SK-N-SH treated with all-trans-retinoic acid at 6 μM for 48 hours (cell line): ENCODE data around the gene ATP4B.
"Not testable (repeated sequence)": the region's sequence is repeated elsewhere in the genome, so short reads cannot be mapped to it uniquely, and the experiment has no call there.

Experiments used
- ATAC-seq: fragments of 200-7000 bp; cut with Tn5 transposase; 3 replicates; pipeline ENCODE4 v1.9.1; 2020; ENCODE audit warnings: mild to moderate bottlenecking, moderate library complexity
- ARNTL ChIP-seq: fragments of 450-650 bp; formaldehyde crosslinking; IDR thresholded peaks from 2 replicates; pipeline ENCODE4 v1.5.0; 2020; ENCODE audit warnings: low read depth, mild to moderate bottlenecking, moderate library complexity, borderline replicate concordance
- CSDC2 ChIP-seq: fragments of 250-450 bp; sonication (Bioruptor Pico); IDR thresholded peaks from 2 replicates; pipeline ENCODE4 v1.5.0; 2020; ENCODE audit warnings: mild to moderate bottlenecking, moderate library complexity
- ESRRG ChIP-seq: fragments of 250-450 bp; sonication (Bioruptor Pico); IDR thresholded peaks from 2 replicates; pipeline ENCODE4 v1.6.1; 2021; ENCODE audit warnings: mild to moderate bottlenecking
- GLIS3 ChIP-seq: fragments of 250-450 bp; sonication (Bioruptor Pico); IDR thresholded peaks from 2 replicates; pipeline ENCODE4 v1.5.0; 2020; ENCODE audit warnings: mild to moderate bottlenecking, moderate library complexity
- OSR1 ChIP-seq: fragments of 250-450 bp; sonication (Bioruptor Pico); IDR thresholded peaks from 2 replicates; pipeline ENCODE4 v1.8.0; 2022; ENCODE audit warnings: moderate library complexity, mild to moderate bottlenecking, inconsistent platforms
- PPARA ChIP-seq: fragments of 250-450 bp; sonication (Bioruptor Pico); IDR thresholded peaks from 2 replicates; pipeline ENCODE4 v1.5.0; 2020; ENCODE audit warnings: mild to moderate bottlenecking, borderline replicate concordance
- RARB ChIP-seq: fragments of 250-450 bp; sonication (Bioruptor Pico); IDR thresholded peaks from 2 replicates; pipeline ENCODE4 v1.8.0; 2021; ENCODE audit warnings: mild to moderate bottlenecking, moderate library complexity
- SNAI2 ChIP-seq: fragments of 250-450 bp; sonication (Bioruptor Pico); IDR thresholded peaks from 2 replicates; pipeline ENCODE4 v1.5.0; 2020; ENCODE audit warnings: mild to moderate bottlenecking, moderate library complexity
- TCF4 ChIP-seq: fragments of 250-450 bp; sonication (Bioruptor Pico); IDR thresholded peaks from 2 replicates; pipeline ENCODE4 v1.8.0; 2021; ENCODE audit warnings: mild to moderate bottlenecking, moderate library complexity, borderline replicate concordance
- ZFP3 ChIP-seq: fragments of 250-450 bp; sonication (Bioruptor Pico); IDR thresholded peaks from 2 replicates; pipeline ENCODE4 v1.5.0; 2020; ENCODE audit warnings: mild to moderate bottlenecking, moderate library complexity
- ZFP30 ChIP-seq: fragments of 450-650 bp; formaldehyde crosslinking; IDR thresholded peaks from 2 replicates; pipeline ENCODE4 v1.5.0; 2022; ENCODE audit warnings: mild to moderate bottlenecking, moderate library complexity
- ZNF70 ChIP-seq: fragments of 450-650 bp; formaldehyde crosslinking; IDR thresholded peaks from 2 replicates; pipeline ENCODE4 v1.5.0; 2020; ENCODE audit warnings: mild to moderate bottlenecking, moderate library complexity
- ZNF8 ChIP-seq: fragments of 450-650 bp; formaldehyde crosslinking; IDR thresholded peaks from 2 replicates; pipeline ENCODE4 v1.5.0; 2020; ENCODE audit warnings: mild to moderate bottlenecking, moderate library complexity
- TF ChIP-seq, protein P1 (sequence below): fragments of 250-450 bp; sonication (Bioruptor Pico); IDR thresholded peaks from 2 replicates; pipeline ENCODE4 v1.8.0; 2021; ENCODE audit warnings: low read depth, mild to moderate bottlenecking, moderate library complexity, borderline replicate concordance
- TF ChIP-seq, protein P2 (sequence below): fragments of 250-450 bp; sonication (Bioruptor Pico); IDR thresholded peaks from 2 replicates; pipeline ENCODE4 v1.5.1; 2020; ENCODE audit warnings: low read depth, mild to moderate bottlenecking, moderate library complexity
- TF ChIP-seq, protein P3 (sequence below): fragments of 250-450 bp; sonication (Bioruptor Pico); IDR thresholded peaks from 2 replicates; pipeline ENCODE4 v1.5.1; 2021; ENCODE audit warnings: mild to moderate bottlenecking, moderate library complexity

Gene ATP4B

DNA sequence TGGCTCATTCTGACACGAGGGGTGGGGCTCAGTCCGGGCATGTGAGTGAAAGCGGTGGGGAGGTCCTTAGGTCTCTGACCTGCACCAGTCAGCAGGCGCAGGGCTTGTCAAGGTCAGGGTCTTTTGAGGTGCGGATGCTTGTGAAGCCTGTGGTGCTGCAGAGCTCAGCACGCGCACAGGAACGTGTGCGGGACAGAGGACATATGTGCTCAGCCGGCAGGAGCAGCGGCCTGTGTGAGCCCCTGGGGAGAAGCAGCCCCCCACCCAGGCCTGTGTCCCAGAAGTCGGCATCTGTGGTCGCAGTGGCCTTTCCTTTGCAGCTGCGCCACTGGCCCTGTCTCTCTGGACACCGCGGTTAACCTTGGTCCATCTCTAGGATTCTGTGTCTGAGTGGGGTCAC, 30.9 kb downstream of the ATP4B start:
- ATAC-seq: no peak
- TF ChIP-seq, protein P1, sequence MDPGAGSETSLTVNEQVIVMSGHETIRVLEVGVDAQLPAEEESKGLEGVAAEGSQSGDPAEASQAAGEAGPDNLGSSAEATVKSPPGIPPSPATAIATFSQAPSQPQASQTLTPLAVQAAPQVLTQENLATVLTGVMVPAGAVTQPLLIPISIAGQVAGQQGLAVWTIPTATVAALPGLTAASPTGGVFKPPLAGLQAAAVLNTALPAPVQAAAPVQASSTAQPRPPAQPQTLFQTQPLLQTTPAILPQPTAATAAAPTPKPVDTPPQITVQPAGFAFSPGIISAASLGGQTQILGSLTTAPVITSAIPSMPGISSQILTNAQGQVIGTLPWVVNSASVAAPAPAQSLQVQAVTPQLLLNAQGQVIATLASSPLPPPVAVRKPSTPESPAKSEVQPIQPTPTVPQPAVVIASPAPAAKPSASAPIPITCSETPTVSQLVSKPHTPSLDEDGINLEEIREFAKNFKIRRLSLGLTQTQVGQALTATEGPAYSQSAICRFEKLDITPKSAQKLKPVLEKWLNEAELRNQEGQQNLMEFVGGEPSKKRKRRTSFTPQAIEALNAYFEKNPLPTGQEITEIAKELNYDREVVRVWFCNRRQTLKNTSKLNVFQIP: no peak
- TF ChIP-seq, protein P2, sequence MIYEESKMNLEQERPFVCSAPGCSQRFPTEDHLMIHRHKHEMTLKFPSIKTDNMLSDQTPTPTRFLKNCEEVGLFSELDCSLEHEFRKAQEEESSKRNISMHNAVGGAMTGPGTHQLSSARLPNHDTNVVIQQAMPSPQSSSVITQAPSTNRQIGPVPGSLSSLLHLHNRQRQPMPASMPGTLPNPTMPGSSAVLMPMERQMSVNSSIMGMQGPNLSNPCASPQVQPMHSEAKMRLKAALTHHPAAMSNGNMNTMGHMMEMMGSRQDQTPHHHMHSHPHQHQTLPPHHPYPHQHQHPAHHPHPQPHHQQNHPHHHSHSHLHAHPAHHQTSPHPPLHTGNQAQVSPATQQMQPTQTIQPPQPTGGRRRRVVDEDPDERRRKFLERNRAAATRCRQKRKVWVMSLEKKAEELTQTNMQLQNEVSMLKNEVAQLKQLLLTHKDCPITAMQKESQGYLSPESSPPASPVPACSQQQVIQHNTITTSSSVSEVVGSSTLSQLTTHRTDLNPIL (CRISPR knock-in tag): no peak
- TF ChIP-seq CSDC2 (CRISPR knock-in tag) (no peak), ESRRG (CRISPR knock-in tag) (no peak), PPARA (CRISPR knock-in tag) (no peak), SNAI2 (CRISPR knock-in tag) (no peak)
- TF ChIP-seq, protein P3, sequence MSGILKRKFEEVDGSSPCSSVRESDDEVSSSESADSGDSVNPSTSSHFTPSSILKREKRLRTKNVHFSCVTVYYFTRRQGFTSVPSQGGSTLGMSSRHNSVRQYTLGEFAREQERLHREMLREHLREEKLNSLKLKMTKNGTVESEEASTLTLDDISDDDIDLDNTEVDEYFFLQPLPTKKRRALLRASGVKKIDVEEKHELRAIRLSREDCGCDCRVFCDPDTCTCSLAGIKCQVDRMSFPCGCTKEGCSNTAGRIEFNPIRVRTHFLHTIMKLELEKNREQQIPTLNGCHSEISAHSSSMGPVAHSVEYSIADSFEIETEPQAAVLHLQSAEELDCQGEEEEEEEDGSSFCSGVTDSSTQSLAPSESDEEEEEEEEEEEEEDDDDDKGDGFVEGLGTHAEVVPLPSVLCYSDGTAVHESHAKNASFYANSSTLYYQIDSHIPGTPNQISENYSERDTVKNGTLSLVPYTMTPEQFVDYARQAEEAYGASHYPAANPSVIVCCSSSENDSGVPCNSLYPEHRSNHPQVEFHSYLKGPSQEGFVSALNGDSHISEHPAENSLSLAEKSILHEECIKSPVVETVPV: no peak

DNA sequence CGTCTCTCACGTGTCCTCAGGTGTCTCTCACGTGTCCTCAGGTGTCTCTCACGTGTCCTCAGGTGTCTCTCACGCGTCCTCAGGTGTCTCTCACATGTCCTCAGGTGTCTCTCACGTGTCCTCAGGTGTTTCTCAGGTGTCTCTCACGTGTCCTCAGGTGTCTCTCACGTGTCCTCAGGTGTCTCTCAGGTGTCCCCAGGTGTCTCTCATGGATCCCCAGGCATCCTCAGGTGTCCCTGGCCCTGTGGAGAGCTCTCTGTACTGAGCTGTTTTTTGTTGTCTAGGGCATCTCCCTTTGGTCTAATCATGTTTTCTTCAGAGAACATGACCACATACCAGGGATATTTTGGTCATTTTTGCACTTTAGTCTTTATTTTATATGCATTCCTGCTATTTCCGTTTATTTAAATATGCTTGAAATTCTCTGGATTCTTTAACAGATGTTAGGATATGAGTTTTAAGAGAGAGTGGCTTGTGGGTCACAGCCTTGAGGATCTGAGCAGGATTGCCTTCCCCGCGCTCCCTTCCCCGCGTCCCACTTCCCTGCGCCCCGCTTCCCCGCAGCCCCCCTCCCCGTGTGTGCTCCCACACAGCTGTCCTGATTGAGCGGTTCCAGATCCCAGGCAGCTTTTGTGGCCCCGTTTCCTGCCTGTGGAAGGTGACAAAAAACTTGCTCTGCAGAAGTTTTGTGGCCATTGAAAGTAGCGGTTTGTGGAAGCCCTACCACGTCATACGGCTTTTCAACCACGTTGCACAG, 31.9 kb downstream of the ATP4B start:
- TF ChIP-seq, protein P3: no peak
- TF ChIP-seq GLIS3 (no peak), OSR1 (CRISPR knock-in tag) (no peak)
- peak; percentile 70 for ATAC-seq

DNA sequence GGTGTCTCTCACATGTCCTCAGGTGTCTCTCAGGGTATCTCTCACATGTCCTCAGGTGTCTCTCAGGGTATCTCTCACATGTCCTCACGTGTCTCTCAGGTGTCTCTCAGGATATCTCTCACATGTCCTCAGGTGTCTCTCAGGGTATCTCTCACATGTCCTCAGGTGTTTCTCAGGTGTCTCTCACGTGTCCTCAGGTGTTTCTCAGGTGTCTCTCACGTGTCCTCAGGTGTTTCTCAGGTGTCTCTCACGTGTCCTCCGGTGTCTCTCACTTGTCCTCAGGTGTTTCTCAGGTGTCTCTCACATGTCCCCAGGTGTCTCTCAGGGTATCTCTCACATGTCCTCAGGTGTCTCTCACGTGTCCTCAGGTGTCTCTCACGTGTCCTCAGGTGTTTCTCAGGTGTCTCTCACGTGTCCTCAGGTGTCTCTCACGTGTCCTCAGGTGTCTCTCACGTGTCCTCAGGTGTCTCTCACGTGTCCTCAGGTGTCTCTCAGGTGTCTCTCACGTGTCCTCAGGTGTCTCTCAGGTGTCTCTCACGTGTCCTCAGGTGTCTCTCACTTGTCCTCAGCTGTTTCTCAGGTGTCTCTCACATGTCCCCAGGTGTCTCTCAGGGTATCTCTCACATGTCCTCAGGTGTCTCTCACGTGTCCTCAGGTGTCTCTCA, 33.2 kb downstream of the ATP4B start:
- not testable (repeated sequence) for ATAC-seq

DNA sequence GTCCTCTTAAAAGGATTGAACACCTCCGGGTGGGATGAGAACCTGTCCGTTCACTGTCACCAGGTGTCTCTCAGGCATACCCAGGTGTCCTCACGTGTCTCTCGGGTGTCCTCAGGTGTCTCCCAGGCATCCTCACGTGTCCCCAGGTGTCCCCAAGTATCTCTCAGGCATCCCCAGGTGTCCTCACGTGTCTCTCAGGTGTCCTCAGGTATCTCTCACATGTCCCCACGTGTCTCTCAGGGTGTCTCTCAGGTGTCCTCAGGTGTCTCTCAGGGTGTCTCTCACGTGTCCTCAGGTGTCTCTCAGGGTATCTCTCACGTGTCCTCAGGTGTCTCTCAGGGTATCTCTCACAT, 33.8 kb downstream of the ATP4B start:
- TF ChIP-seq RARB (CRISPR knock-in tag): no peak
- TF ChIP-seq TCF4 (CRISPR knock-in tag): no peak
- TF ChIP-seq ZNF8: no peak
- no peak for TF ChIP-seq ZNF70 (CRISPR knock-in tag)
- no peak for ATAC-seq

DNA sequence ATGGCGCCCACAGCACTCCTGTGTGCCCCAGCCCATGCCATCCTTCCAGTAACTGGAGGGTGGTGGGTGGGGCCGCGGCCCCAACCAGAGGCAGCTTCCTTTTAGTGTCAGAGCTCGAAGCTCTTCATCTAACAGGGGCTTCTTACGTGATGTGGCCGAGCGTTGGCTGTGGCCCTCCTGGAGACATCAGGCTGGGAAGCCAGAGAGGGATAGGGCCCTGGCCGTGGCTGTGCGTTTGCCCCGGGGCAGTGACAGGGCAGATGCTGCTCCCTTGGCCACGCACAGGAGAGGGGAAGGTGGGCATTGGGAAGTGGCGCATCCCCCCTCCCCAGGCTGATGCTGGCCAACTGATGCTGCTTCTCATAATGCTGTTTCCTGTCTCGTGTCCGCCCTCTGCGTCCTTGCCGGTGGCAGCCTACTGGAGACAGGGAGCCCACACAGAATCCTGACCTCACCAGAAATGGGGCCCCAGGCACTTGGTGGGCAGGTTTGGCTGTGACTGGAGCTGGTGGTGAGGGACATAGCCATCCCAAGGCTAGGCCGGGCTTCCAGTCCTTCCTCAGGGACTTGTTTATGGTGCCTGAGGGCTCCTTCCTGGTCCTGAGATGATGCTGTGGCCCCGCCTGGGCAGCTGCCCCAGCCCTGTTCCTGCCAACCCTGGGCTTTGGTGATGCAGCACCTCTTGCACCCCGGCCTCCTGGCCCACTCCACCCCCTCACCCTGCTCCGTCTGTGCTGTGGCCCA, 34.3 kb downstream of the ATP4B start:
- TF ChIP-seq ZFP30 (CRISPR knock-in tag): no peak
- no peak for TF ChIP-seq ARNTL (CRISPR knock-in tag)
- TF ChIP-seq ZFP3 (CRISPR knock-in tag): no peak
- no peak for TF ChIP-seq ESRRG (CRISPR knock-in tag)
- TF ChIP-seq, protein P2 (CRISPR knock-in tag): no peak
- TF ChIP-seq ZNF8: no peak
- TF ChIP-seq, protein P3: no peak
- ATAC-seq: peak; percentile 47
